GM21526 (cell line): ENCODE results near the gene PLXNA4.

Source experiments
- ATAC-seq: cut with Tn5 transposase; IDR thresholded peaks from one replicate; pipeline ENCODE4 v1.9.1; 2021; ENCODE audit warnings: moderate library complexity; ENCODE audit not compliant: unreplicated experiment, low FRiP score

PLXNA4 gene

GRCh38 chr7:132568962-132569361 is 7.3 kb downstream of the PLXNA4 start:
- no peak for ATAC-seq

GRCh38 chr7:132565885-132566284 is 10.4 kb downstream of the PLXNA4 start:
- ATAC-seq: no peak

- ATAC-seq: no peak
These were observed 10.8 kb downstream of the PLXNA4 start for GRCh38 chr7:132565441-132565840.

- no peak for ATAC-seq
These were observed 11.4 kb downstream of the PLXNA4 start for GRCh38 chr7:132564849-132565248.

GRCh38 chr7:132564090-132564489 is 12.2 kb downstream of the PLXNA4 start:
- ATAC-seq: no peak

DNA sequence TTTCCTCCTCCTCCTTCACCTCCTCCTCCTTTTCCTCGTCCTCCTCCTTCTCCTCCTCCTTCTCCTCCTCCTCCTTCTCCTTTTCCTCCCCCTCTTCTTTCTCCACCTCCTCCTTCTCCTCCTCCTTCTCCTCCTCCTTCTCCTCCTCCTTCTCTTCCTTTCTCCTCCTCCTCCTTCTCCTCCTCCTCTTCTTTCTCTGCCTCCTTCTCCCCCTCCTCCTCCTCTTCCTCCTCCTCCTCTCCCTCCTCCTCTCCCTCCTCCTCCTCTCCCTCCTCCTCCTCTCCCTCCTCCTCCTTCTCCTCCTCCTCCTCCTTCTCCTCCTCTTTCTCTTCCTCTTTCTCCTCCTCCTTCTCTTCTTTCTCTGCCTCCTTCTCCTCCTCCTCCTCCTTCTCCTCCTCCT is 13.6 kb downstream of the PLXNA4 start:
- ATAC-seq: no peak

DNA sequence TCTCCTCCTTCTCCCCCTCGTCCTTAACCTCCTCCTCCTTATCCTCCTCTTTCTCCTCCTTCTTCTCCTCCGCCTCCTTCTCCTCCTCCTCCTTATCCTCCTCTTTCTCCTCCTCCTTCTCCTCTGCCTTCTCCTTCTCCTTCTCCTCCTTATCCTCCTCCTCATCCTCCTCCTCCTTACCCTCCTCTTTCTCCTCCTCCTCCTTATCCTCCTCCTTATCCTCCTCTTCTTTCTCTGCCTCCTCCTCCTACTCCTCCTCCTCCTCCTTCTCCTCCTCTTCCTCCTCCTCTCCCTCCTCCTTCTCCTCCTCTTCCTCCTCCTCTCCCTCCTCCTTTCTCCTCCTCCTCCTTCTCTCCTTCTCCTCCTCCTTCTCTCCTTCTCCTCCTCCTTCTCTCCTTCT is 14.5 kb downstream of the PLXNA4 start:
- ATAC-seq: no peak

DNA sequence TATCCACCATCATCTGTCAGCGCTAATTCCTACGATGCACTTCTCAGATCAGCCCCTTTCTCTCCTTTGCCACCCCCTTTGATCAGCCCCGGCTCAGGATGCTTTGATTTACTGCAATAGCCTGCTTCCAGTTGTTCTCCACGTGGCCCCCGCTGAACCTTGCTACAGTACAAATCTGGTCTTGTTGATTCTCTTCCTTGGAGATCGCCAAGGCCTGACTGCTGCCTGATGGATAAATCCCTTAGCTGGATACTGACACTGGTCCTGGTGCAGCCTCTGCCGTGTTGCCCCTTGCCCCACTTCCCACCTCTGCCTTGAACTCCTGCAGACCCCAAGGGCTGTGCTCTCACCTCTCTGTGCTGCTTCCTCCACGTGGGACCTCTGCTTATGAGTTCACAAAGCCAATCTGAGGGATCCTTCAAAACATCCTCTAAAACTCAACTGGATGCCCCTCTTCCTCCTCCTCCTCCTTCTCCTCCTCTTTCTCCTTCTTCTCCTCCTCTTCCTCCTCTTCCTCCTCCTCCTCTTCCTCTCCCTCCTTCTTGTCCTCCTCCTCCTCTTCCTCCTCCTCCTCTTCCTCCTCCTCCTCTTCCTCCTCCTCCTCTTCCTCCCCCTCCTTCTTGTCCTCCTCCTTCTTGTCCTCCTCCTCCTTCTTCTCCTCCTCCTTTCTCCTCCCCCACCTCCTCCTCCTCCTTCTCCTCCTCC is 15.3 kb downstream of the PLXNA4 start:
- ATAC-seq: no peak

DNA sequence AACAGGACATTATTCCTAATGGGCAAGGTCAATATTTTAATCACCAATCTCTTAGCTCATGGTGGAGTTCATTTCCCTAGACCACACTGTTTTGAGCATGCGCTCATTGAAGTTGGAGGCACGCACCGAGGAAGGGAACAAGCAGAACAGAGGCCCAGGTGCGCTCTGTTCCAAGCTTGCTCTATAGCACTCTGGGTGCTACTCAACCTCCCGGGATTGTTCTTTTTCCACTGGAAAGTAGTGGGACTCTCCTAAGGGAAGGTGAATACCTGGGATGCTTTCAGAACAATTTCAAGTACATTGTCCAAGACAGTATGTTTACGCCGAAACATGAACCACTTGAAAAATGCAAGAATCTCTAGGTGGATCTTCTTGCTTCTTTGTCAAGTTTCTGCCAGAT is 16.2 kb downstream of the PLXNA4 start:
- no peak for ATAC-seq

- no peak for ATAC-seq
These were observed 17.5 kb downstream of the PLXNA4 start for GRCh38 chr7:132558815-132559214.

DNA sequence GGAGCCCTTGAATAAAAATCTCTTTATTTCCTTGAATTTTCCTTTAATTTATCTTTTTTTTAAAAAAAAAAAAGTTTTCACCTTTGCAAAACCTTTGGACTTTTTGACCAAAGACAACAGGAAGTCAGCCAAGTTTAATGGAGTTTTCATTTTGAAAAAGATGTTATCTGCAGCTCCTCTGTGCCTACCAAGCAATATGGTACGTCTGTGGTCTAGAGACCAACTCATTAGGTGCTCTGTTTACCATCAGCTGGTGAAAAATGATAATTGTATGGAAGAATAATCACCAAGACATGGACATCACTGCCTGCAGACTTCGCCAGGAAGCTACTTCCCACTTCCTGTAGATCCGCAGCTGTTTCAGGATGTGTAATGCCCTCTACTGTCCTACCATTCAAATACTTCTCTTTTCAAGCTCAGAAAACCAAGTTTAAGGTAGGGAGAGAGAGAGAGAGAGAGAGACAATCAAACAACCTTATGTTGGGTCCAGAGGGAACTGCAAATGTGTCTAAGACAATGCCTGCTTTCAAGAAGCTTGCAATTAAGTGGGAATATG is 18.7 kb downstream of the PLXNA4 start:
- no peak for ATAC-seq

DNA sequence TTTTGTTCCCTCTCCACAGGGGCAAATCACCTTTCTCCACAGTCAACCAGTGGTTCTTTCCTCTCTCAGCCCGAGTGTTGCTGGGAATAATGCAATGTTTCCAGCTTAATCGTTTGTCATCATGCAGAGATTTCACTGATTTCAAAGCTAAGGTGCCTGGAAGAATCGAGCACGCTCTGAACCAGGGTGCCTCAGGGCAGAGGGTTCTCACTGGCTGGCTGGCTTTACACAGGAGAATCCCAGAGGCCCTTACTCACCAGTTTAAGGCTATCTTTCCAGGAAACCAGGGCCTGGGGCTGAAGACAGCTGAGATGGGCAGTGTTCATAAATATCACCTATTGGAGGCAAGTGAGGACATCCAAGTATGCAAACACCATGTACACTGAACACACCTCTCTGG is 21.8 kb downstream of the PLXNA4 start:
- ATAC-seq: no peak

GRCh38 chr7:132553031-132553430 is 23.2 kb downstream of the PLXNA4 start:
- ATAC-seq: no peak

DNA sequence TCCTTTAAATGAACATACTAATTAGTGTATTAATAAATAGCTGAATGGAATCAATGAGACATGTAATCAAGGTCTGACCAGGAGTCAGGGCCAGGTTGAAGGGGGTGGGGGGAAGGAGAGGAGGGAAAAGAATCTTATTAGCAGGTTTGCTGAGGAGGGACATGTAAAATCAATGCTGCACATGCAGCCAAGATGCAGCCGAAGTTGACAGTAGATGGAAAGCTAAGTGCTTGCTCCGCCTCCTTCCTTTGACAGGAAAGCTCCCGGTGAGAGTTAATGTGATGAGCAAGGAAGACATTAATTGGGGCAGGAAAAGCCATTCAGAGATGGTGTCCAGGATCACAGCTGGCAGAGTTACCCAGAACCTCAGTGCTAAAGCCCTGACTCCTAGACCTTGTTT is 24.4 kb downstream of the PLXNA4 start:
- no peak for ATAC-seq

DNA sequence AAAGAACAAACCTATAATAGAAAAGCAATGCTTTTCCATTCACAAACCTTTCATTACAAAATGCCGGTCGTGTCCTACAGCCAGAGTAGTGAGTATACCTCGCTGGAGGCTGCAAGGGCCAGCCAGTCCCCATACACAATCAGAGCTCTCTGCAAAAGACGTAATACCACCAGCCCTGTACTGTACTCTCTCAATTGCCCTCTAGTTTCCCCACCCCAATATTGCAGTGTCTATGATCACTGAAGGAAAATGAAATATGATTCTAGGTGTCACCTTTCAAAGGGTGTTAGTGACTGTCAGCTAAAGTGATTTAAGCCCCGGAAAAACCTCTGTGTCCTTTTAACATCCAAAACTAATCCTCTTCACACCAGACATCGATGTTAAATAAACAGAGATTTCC is 24.8 kb downstream of the PLXNA4 start:
- ATAC-seq: no peak

GRCh38 chr7:132548489-132549078 is 27.7 kb downstream of the PLXNA4 start:
- ATAC-seq: no peak

- ATAC-seq: no peak
These were observed 28.4 kb downstream of the PLXNA4 start for GRCh38 chr7:132547821-132548220.

DNA sequence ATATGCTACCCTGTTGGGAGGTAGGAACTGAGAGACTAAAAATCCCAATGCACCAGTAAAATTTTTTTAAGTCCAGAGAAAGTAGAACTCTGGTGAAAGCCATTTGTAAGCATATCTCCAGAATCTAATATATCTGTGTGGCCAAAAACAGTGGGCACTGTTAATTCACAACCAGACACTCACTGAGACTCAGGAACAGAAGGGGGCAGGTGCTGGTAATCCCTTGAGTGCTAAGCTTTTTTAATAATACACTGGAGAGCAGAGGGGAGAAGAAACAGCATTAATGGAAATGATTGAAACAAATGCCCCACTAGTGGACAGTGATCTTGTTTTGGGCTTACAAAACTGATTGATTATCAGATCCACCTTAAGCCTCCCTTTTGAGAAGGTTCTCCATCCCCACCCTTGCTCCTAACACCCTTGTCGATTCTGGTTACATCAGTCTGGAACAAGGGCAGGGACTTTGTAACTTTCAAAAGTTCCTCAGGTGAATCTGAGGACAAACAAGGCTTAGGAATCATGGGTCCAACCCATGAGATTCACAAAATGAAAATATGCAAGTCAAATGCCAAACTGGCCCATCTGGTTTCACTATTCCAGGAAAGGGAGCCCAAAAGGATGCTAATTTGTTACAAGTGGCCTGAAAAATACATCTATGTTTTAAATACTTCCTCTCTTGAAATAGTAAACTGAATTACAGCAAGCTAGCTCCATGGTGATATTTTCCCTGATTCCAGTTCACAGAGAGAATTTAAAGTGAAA is 29.7 kb downstream of the PLXNA4 start:
- no peak for ATAC-seq

DNA sequence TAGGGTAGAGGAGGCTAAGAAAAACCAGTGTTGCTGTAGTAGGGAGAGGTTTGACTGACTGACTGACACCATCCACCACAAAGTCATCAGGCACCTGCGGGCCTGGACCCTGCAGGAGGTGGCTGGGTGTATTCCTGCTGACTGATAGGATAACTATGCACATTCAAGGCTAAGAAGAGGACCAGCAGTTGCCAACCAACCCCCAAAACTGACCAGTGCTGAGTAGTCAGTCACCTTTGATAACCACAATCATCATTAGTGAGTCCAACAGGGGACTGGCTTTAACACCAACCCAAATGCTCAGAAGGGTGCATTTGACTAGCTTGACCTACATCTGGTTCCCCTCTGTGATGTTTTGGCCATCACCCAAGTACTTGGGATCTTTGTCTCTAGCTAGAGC is 30.5 kb downstream of the PLXNA4 start:
- ATAC-seq: no peak

DNA sequence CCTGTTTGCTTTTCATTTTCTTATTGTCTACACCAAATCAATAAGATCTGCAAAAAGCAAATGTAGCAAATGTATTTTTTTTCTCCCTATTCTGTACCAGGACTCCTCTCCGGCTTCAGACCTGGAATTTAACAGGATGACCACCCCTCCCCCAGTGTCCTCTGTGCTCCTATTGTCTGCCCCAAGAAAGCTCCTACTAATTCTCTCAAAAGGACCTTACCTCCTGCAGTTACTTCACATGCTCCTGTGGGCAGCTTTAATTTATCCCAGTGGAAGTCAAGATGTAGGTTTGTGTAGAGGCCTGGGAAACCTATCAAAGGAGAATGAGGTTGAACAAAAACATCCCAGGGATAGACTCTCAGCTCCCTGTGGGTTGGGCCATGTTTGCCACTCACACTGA is 31.3 kb downstream of the PLXNA4 start:
- ATAC-seq: no peak

DNA sequence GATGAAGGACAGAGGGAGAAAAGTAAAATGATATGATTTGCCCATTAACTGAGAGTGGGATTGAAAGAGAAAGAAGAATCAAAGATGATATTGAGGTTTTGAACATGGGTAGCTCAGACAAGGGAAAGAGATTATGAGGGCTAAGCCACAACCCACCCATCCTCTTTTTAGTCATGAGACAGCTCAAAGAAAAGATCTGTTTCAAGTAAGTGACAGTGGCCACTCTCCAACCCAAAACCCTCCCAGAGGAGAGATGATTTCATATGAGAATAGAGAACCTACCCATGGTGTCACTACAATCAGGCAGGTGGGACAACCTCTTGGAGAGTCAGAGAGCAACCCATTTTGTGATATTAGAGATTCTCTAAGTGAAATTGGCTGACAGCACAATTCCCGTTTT is 32.2 kb downstream of the PLXNA4 start:
- no peak for ATAC-seq

DNA sequence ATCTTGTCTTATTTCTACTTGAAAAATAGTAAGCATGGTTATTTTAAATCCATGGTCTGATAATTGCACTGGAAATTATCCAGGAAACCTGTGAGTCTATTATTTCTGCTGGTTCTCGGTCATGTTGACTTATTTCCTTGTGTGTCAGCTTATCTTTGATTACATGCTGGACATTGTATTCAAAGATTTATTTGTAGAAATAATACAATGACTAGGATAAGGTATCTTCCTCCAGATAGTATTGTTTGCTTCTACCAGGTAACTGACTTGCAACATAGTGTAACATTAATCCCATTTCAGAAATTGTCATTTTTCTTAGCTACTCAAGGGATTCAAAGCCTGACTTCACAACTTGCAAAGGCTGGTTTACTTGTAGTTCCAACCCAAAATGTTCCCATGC is 33.4 kb downstream of the PLXNA4 start:
- no peak for ATAC-seq
